ENCODE data around the gene TEX53. TPM values are rescaled to one million over a fixed set of nuclear protein-coding genes. Genes with fewer than 3 reads are reported as not detected.

The TEX53 gene
- total and polyA plus RNA-seq, 2 of the 8 experiments (the other 6 are each of a cell fraction or from before 2014, with no cell fraction given): not detected

DNA sequence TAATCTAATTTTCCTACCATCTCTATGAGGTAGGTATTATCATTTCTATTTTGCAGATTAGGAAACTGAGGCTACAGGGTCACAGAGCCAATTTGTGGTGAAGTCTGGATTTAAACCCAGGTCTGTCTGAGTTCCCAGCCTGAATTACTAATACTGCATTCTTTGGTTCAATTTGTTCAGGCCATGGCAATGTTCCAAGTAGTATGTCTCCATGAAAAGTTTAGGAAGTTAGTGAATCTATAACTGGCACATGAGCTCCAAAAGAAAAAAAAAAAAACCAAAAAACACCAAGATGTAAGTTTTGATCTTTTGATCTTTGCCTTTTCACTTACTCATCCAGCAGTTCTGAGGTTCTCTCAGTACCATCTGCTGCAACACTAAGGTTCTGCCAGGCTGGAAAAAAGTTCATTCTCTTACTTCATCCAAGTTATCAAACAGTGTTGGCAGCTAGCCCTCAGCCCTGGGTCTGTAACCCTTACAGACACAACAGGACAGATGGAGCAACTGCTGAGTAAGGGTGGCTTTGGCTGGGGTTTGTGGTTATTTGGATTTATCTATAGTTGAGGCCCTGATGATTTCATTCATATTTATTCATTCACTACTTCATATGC is 50.9 kb downstream of the TEX53 start:
- H2AFZ ChIP-seq (ENCODE audit: low read length): no peak overlapping the region
- TF ChIP-seq POLR2A (IDR thresholded peaks at IDR 0.05; ENCODE audit: control extremely low read depth in 1 of 2, low read depth in 2 of 2, low read length in 2 of 2) (no peak), RBBP5 (IDR thresholded peaks at IDR 0.05; ENCODE audit: borderline replicate concordance, low read depth, low read length) (no peak), JUN (IDR thresholded peaks at IDR 0.05; ENCODE audit: low read depth, low read length) (no peak), RAD21 (IDR thresholded peaks at IDR 0.05 in 1 of 2, conservative IDR thresholded peaks at IDR 0.05 in 1 of 2; ENCODE audit: low read depth in 2 of 2, low read length in 2 of 2) (no peak), MAFK (IDR thresholded peaks at IDR 0.05; ENCODE audit: low read depth, low read length) (no peak), SUZ12 (IDR thresholded peaks at IDR 0.05; ENCODE audit: low read length) (no peak), CTCF (IDR thresholded peaks at IDR 0.05; ENCODE audit: control extremely low read depth in 1 of 3, insufficient read depth in 1 of 3, low read depth in 1 of 3, low read length in 3 of 3) (no peak)
- H4K20me1 ChIP-seq (replicated peaks in 1 of 2; ENCODE audit: control insufficient read depth in 1 of 2, insufficient read depth in 2 of 2, low read length in 2 of 2): no peaks in the 10 kb centered on the region
- no peak overlapping the region for H3K14ac ChIP-seq (ENCODE audit: insufficient read length)
- FAIRE-seq: no peak
- H3K56ac ChIP-seq (replicated peaks; ENCODE audit: insufficient read length, low read depth, low read length): no peak overlapping the region
- H3K36me3 ChIP-seq (ENCODE audit: control insufficient read depth in 2 of 4, insufficient read depth in 4 of 4, low read length in 3 of 4): no peaks in the 10 kb centered on the region
- no peak overlapping the region for H2BK15ac ChIP-seq (ENCODE audit: low read length)
- H2BK20ac ChIP-seq (ENCODE audit: low read length): no peak overlapping the region
- H4K91ac ChIP-seq (replicated peaks; ENCODE audit: insufficient read length, low read length): no peak overlapping the region
- no peak overlapping the region for H3K4me2 ChIP-seq (ENCODE audit: insufficient read depth in 1 of 2, low read depth in 2 of 2, low read length in 2 of 2)
- peaks cover 2% of the 10 kb centered on the region; the same call in 1 of the 2 replicates for H3K23me2 ChIP-seq (ENCODE audit: low read depth, low read length)
- H3K23ac ChIP-seq (ENCODE audit: insufficient read length): no peak overlapping the region
- no peak overlapping the region for H3K4ac ChIP-seq (replicated peaks; ENCODE audit: insufficient read length, low read depth, low read length)
- H4K5ac ChIP-seq (ENCODE audit: insufficient read length, low read depth, low read length): no peak overlapping the region
- H2BK12ac ChIP-seq (ENCODE audit: low read depth, low read length): no peak overlapping the region
- no peak overlapping the region for H2BK120ac ChIP-seq (replicated peaks; ENCODE audit: low read depth, low read length)
- peaks cover 0 to 4% (median 2%) of the 10 kb centered on the region in 4 experiments; a peak in 6 of 7 replicates for H3K4me1 ChIP-seq (replicated peaks in 1 of 4; ENCODE audit: control insufficient read depth in 3 of 4, insufficient read depth in 4 of 4, low read length in 3 of 4)
- no peak overlapping the region for H3K18ac ChIP-seq (ENCODE audit: extremely low read depth, low read length)
- H2BK5ac ChIP-seq (ENCODE audit: low read depth, low read length): no peak overlapping the region
- peaks cover 2 to 3% of the 10 kb centered on the region in 2 experiments; a peak in 1 of 4 replicates for H3K9me3 ChIP-seq (ENCODE audit: insufficient read depth in 2 of 2, low read depth in 1 of 2, low read length in 1 of 2)
- H2AK5ac ChIP-seq (ENCODE audit: low read depth, low read length): no peak overlapping the region
- CTCF ChIA-PET (ENCODE audit: partially characterized antibody): interaction anchor here (1.2 to 3.1 kb wide), 4 partner anchors 10 to 46 kb away, joined by 3 to 14 read pairs (median 6); no protein-coding TSS in a partner anchor
- H3K79me2 ChIP-seq (ENCODE audit: control insufficient read depth in 1 of 2, insufficient read depth in 2 of 2, low read length in 2 of 2): no peaks in the 10 kb centered on the region
- H3K4me3 ChIP-seq (ENCODE audit: extremely low read depth in 1 of 4, insufficient read depth in 2 of 4, low read depth in 3 of 4, low read length in 4 of 4): no peak overlapping the region
- no peak overlapping the region for H3K27ac ChIP-seq (ENCODE audit: low read depth, low read length)
- POLR2A ChIA-PET (ENCODE audit: partially characterized antibody): interaction anchor here (16.2 kb wide), 1 partner anchor 17 kb away, joined by 218 read pairs; the partner anchor contains the start of gene ATP6V1G1
- no peak overlapping the region for H3K9ac ChIP-seq (replicated peaks in 1 of 4; ENCODE audit: extremely low read depth in 1 of 4, low read depth in 3 of 4, low read length in 3 of 4)
- H3K27me3 ChIP-seq (replicated peaks in 1 of 4; ENCODE audit: control insufficient read depth in 3 of 4, extremely low read depth in 1 of 4, insufficient read depth in 3 of 4, low read length in 3 of 4): peaks cover 0 to 11% (median 7%) of the 10 kb centered on the region in 4 experiments; a peak in 5 of 7 replicates
- H4K8ac ChIP-seq (ENCODE audit: extremely low read depth, insufficient read depth, low read length): no peak overlapping the region
- DNase-seq (ENCODE audit: low read depth in 1 of 2, low spot score in 2 of 2): no peak
- no peaks in the 10 kb centered on the region for H3K79me1 ChIP-seq (ENCODE audit: low read depth, low read length)

Measured in H1 (cell line).